SK-N-SH (cell line): ENCODE results near the gene LCN1.

ENCODE experiments used
- CHD2 ChIP-seq: fragments of 150-350 bp; IDR thresholded peaks from 2 replicates; pipeline ENCODE4 v1.6.1; 2018; ENCODE audit warnings: low read length; ENCODE audit not compliant: partially characterized antibody
- GABPA ChIP-seq: IDR thresholded peaks from 2 replicates; pipeline ENCODE4 v1.4.0; 2012; ENCODE audit warnings: low read depth, mild to moderate bottlenecking
- JUND ChIP-seq: IDR thresholded peaks from 2 replicates; pipeline ENCODE4 v1.4.0; 2012
- MXI1 ChIP-seq: IDR thresholded peaks from 2 replicates; pipeline ENCODE4 v1.6.1; 2012; ENCODE audit warnings: mild to moderate bottlenecking, low read depth, low read length, improper control_type of control experiment
- POLR2AphosphoS5 ChIP-seq: IDR thresholded peaks from 2 replicates; pipeline ENCODE4 v1.6.1; 2012; ENCODE audit warnings: low read depth, low read length
- REST ChIP-seq: IDR thresholded peaks from 2 replicates; pipeline ENCODE4 v1.6.1; 2012; ENCODE audit warnings: mild to moderate bottlenecking, low read depth, low read length, moderate library complexity
- TF ChIP-seq, protein P1 (sequence below): fragments of 200-600 bp; sonication (generic); IDR thresholded peaks from 2 replicates; pipeline ENCODE4 v1.6.1; 2017; ENCODE audit warnings: antibody characterized with exemption, mild to moderate bottlenecking, moderate library complexity

DNA sequence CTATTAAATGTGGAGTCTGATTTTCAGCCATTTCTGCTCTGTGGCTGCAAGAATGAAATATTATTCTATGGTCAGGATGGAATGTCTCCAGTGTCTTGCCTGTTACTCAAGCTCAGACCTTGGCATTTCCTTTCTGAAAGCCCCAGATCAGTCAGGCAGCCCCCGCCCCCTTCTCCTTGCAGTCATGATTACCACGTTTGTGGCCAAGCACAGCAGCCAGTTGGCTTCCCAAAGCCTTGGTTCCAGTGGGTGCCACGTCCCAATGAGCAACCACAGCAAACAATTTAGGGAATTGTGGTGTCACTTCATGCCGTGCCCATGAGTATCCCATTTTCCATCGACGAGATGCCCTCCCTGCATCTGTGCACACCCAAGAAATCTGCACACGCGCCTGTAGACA is 15.0 kb downstream of the LCN1 start:
- TF ChIP-seq, protein P1, sequence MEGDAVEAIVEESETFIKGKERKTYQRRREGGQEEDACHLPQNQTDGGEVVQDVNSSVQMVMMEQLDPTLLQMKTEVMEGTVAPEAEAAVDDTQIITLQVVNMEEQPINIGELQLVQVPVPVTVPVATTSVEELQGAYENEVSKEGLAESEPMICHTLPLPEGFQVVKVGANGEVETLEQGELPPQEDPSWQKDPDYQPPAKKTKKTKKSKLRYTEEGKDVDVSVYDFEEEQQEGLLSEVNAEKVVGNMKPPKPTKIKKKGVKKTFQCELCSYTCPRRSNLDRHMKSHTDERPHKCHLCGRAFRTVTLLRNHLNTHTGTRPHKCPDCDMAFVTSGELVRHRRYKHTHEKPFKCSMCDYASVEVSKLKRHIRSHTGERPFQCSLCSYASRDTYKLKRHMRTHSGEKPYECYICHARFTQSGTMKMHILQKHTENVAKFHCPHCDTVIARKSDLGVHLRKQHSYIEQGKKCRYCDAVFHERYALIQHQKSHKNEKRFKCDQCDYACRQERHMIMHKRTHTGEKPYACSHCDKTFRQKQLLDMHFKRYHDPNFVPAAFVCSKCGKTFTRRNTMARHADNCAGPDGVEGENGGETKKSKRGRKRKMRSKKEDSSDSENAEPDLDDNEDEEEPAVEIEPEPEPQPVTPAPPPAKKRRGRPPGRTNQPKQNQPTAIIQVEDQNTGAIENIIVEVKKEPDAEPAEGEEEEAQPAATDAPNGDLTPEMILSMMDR = no peak
- no peak for TF ChIP-seq POLR2AphosphoS5
- no peak for TF ChIP-seq MXI1
- no peak for TF ChIP-seq CHD2
- no peak for TF ChIP-seq JUND
- no peak for TF ChIP-seq REST
- TF ChIP-seq GABPA = no peak
